ENCODE results near the gene SNCB.
"Not testable (repeated sequence)": the region's sequence is repeated elsewhere in the genome, so short reads cannot be mapped to it uniquely, and the experiment has no call there.

Gene SNCB

DNA sequence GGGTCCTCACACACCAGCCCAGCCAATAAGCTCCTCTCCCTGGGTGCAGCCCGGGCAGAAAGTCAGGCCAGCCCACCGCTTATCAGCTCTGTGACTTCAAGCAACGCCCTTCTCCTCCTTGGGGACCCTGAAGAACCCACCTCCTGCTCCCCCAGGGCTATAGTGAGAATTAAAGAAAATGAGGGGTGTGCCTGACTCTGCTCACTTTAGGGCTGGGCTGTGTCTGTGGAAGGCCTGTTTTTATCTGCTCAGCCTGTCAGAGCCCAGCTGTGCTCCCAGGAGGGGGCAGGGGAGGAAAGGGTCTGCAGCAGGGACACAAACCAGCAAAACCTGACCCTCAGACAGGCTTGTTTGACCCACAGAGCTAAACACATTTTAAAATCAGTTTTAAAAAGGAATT, 24.3 kb downstream of the SNCB start:
- DNase-seq (ENCODE audit: low read depth in 1 of 2, low spot score in 1 of 2): no peak

DNA sequence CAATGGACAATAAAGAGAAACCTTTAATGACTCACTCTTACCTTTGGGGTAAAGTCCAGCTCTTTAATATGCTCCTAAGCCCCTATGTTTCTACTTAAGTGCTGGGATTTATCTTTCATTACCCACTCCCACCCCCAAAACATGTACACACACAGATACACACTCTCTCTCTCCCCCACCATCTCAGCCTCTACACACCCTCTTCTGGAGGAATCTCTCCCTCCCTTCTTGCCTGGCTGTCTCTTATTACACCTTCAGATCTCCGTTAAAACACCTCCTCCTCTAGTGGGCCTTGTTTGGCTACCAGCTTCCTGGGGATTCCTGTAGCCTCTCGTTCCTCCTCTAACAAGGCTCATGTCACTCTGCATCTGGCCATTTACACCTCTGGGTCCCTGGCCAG, 27.2 kb downstream of the SNCB start:
- no peak for DNase-seq (ENCODE audit: low read depth in 1 of 2, low spot score in 1 of 2)

DNA sequence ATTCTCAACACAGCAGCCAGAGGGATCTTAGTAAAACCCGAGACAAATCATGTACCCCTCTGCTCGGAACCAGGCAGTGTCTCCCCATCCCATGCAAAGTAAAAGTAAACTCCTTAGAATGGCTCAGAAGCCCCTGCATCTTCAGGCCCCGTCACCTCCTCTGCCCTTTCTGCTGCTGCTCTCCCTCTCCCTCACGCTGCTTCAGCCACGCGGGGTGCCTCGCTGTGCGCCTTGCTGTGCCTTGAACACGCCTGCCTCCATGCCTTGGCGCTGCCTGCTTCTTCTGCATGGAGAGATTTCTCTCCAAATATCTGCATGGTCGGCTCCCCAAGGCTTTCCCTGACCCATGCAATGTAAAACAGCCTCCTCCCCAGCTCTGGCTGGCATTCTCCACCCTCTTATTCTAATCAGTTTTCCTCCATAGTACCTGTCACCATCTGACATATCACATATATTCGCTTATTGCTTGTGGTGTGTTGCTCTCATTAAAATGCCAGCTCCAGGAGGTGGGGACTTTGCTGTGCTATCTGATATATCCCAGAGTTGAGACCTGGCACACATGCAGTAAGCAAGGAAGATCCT, 28.3 kb downstream of the SNCB start:
- DNase-seq (ENCODE audit: low read depth in 1 of 2, low spot score in 1 of 2): no peak

DNA sequence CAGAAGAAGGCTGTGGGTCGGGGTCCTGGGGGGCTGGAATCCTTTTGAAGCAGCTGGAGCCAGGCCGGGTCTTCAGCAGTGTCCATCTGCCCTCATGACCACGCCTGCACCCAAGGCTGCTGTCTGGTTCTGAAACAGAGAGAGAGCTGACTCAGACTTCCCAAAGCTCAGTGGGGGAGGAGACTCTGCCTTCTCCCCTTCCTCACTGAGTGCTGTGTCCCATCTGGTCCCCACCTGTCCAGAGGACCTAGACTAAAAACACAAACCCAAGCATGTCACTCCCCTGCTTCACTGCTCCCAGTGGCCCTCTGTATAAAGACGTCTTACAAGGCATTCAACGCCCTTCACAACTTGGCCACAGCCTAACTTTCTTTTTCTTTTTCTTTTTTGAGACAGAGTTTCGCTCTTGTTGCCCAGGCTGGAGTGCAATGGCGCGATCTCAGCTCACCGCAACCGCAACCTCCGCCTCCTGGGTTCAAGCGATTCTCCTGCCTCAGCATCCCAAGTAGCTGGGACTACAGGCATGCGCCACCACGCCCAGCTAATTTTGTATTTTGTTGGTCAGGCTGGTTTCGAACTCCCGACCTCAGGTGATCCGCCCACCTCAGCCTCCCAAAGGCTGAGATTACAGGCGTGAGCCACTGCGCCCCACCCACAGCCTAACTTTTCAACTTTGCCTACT, 30.4 kb downstream of the SNCB start:
- DNase-seq (ENCODE audit: low read depth in 1 of 2, low spot score in 1 of 2): not testable (repeated sequence)

DNA sequence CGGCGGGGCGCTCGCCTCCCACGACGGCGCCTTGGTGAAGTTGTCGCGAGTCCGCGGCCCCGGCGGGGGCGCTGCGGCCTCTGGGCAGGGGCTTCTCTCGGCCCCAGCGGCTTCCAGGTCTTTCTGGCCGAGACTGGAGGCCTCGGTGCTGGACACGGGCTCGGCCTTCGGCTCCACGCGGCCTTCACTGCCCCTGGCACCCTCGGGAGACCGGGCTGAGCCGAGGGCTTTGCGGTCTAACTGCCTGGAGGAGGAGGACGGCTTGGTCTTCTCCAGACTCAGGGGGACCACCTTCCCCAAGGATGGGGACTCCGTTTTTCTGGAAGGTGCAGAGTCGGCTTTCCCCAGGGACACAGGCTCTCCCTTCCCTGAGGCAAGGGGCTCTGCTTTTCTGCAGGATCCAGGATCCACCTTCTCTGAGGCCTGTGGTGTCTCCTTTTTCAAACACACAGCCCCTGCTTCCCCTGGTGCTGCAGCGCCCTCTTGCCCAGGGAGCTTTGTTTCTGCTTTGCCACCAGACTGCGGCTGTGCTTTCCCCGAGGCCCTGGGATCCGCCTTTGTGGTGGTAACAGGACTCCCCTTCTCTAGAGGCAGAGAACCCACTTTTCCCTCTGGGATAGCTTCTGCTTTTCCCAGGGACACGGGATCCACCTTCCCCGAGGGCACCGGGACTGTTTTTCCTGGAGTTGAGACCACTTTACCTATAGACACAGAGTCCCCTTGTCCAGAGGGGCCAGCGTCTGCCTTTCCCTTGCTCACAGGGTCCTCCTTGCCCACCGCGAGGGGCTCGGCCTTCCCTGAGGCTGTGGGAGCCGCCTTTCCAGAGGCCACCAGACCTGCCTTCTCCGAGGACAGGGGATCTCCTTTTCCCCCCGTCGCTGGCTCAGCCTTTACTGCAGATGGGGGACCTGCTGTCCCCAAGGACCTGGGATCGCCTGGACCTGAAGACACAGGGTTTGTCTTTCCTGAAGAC, 32.6 kb downstream of the SNCB start:
- DNase-seq (ENCODE audit: low read depth in 1 of 2, low spot score in 1 of 2): no peak

DNA sequence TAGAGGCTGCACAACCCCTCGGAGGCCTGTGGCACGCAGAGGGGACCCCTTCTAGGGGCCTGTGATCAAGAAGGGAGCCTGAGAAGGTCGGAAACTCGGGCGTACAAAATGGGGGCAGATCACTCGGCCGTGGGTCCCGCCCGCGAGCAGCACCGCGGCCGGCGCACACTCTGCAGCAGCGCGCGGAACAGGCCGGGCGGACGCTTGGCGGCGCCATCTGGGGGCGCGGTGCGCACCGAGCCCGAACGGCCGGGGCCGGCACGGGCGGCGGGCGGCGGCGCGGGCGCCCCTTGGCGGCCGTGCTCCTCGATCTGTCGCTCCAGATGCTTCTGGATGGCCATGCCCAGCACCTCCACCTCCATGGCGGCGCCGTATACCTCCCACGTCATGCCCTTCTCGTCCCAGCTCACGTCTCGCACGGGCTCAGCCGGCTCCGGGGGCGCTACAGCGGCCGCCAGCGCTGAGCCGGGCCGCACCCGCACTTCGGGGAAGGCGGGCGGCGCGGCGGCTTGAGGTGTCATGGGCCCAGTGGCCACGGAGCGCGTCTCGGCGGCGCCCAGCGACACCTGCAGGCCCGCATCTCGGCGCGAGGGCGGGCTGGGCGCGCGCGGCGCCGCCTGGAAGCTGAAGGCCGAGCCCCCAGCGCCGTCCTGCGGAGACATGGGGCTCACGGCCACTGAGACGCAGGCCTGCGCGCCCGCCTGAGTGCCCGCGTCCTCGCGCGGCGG, 33.5 kb downstream of the SNCB start:
- peak; percentile 34 to 51 for DNase-seq (ENCODE audit: low read depth in 1 of 2, low spot score in 1 of 2)

DNA sequence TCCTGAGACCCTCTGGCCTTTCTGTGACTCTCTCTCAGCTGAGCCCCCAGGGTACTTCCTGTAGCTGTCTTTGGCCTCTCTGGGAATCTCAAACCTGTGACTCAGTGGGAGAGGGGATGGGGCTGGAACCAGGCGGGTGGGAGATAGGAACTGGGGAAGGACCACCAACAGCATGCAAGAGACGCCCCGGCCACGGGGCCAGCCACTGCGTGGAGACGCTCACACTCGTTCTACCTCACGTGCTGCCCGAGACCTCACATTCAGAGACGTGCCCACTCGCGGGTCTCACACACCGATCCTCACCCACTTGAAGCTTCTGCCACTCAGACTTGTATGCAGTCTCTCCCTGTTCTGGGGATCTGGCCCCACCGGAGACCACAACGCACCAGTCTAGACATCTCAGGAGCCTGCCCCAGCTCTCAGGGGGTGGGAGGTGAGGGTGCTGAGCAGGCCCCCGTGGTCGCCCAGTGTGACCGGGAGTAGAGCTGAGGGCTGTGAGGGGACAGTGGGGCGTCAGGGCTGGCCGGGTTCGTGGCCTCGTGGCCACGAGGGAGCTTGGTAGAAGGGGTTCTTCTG, 34.2 kb downstream of the SNCB start:
- DNase-seq (ENCODE audit: low read depth in 1 of 2, low spot score in 1 of 2): no peak

DNA sequence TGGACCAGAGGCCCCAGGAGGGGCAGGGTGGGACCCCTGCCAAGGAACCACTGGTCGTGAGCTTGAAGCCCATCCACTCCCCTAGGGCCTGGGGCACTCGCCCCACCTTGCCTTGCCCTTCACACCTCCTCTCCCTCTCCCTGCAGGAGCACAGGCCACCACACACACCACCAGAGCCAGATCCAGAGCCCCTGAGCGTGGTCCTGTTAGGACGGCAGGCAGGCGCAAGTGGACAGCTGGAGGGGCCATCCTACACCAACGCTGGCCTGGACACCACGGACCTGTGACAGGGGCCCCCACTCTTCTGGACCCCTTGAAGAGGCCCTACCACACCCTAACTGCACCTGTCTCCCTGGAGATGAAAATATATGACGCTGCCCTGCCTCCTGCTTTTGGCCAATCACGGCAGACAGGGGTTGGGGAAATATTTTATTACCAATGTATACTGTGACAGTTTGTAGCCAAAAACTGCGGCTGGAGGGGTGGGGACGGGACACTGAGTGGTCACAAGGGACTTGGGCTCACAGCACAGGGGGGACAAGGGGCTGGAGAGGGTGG, 34.9 kb downstream of the SNCB start:
- DNase-seq (ENCODE audit: low read depth in 1 of 2, low spot score in 1 of 2): no peak

DNA sequence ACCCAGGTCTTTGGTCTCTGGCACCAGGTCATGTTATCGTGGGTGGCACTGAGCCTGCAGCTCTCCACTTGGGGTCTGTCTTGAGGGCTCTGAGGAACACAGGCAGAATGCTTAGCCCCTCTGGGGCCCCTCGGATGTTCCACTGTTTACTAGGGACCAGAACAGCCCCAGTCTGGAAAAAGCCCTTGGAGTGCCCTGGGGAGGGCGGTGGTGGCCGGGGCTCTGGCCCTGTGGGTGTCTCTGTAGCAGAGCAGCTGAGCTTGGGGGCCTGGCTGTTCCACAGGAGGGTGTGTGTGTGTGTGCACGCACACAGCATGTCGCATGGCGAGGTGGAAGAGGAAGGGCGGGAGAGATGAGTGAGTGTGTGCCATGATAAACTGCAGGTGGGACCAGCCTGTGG, 35.8 kb downstream of the SNCB start:
- DNase-seq (ENCODE audit: low read depth in 1 of 2, low spot score in 1 of 2): no peak

DNA sequence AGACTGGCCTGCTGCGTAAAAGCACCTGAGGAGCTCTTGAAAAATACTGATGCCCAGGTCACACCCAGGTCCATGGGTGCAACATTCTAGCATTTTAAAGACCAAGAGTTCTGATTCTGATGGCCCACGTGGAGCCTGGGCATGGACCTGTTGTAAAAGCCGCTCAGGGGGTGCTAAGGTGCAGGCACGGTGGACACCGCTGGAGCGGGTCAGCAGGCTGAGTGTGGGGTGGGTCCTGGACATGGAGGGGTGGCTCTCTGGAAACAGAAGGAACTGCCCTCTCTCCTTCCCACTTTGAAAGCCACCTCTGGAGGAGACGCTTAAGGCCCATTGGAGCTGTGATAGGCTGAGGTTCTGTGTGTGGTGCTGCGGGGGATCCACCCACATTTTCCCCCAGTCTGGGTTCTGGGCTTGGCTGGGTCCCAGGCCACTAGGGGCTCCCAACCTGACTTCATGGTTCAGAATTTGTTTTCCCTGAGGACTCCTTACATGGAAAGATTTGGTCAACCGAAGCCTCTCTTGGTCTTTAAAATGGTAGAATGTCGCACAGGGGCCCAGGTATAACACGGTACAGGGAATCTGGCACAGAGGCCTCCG, 37.0 kb downstream of the SNCB start:
- DNase-seq (ENCODE audit: low read depth in 1 of 2, low spot score in 1 of 2): no peak

DNA sequence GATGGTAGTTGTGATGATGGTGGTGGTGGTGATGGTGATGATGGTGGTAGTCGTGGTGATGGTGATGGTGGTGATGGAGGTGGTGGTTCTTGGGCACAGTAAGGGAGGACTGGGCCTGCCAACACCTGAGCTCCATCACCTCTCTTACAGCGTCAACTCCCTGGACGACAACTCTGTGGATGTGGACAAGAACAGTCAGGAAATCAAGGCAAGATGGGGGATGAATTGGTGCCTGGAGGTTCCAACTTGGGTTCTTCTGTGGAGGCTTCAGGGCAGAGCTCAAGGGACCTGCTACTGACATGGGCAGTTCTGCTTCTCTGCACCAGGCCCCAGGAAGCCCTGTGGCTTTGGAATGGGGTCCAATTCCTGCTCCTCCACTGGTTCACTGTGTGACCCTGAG, 37.8 kb downstream of the SNCB start:
- no peak for DNase-seq (ENCODE audit: low read depth in 1 of 2, low spot score in 1 of 2)

DNA sequence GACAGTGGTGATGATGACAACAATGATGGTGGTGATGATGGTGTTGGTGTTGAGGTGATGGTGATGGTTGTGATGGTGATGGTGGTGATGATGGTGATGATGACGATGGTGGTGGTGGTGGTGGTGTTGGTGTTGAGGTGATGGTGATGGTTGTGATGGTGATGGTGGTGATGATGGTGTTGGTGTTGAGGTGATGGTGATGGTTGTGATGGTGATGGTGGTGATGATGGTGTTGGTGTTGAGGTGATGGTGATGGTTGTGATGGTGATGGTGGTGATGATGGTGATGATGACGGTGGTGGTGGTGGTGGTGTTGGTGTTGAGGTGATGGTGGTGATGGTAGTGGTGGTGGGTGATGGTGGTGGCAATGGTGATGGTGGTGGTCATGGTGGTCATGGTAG, 38.7 kb downstream of the SNCB start:
- not testable (repeated sequence) for DNase-seq (ENCODE audit: low read depth in 1 of 2, low spot score in 1 of 2)

DNA sequence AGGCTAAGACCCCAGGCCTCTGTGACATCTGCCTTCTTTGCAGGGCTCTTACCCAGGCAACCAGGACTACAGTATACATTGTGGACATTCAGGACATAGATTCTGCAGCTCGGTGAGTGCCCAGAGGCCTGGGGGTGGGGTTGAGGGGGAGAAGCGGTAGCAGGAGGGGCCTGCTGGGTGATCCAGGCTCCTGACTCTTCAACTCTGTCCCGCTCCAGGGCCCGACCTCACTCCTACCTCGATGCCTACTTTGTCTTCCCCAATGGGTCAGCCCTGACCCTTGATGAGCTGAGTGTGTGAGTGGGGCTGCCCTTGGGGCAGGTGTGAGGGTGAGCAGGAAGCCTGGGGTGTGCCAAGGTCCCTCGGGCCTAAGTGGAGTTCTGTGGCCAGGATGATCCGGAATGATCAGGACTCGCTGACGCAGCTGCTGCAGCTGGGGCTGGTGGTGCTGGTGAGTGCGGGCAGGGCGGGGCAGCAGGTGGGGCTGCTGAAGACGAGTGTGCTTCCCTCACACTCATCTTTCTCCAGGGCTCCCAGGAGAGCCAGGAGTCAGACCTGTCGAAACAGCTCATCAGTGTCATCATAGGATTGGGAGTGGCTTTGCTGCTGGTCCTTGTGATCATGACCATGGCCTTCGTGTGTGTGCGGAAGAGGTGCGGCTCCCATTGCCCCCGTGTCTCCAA, 40.2 kb downstream of the SNCB start:
- DNase-seq (ENCODE audit: low read depth in 1 of 2, low spot score in 1 of 2): no peak

DNA sequence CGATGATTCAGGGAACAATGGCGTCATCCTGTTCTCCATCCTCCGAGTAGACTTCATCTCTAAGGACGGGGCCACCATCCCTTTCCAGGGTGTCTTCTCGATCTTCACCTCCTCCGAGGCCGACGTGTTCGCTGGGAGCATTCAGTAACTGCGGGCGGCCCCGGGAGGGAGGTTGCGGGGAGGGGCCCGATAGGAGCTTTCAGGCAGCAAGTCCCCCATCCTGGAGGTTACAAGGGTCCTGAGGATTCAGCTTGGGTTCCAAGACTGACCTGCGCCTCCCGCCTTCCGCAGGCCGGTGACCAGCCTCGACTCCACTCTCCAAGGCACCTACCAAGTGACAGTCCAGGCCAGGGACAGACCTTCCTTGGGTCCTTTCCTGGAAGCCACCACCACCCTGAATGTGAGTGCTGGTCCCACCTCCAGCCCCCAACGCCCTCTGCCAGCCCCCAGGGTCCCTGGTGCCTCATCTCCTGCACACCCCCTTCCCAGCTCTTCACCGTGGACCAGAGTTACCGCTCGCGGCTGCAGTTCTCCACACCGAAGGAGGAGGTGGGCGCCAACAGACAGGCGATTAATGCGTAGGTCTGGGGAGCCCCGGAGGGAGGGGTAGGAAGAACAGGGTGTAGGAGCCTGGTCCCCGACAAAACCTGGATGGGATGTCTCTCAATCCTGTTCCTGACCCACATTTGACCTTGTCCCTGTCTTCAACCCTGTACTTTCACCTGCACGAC, 41.1 kb downstream of the SNCB start:
- DNase-seq (ENCODE audit: low read depth in 1 of 2, low spot score in 1 of 2): no peak

DNA sequence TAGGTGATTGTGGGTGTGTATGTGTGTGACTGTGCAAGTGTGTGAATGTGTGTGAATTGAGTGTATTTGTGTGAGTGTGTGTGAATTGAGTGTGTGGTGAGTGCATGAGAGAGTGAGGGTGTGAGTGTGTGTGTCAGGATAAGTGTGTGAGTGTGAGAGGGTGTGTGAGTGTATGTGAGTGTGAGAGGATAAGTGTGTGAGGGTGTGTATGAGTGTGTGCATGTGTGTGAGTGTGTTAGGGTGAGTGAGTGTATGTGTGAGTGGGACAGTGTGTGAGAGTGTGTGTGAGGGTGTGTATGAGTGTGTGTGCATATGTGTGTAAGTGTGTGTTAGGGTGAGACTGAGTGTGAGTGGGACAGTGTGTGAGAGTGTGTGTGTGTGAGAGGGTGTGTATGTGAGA, 42.0 kb downstream of the SNCB start:
- no peak for DNase-seq (ENCODE audit: low read depth in 1 of 2, low spot score in 1 of 2)

DNA sequence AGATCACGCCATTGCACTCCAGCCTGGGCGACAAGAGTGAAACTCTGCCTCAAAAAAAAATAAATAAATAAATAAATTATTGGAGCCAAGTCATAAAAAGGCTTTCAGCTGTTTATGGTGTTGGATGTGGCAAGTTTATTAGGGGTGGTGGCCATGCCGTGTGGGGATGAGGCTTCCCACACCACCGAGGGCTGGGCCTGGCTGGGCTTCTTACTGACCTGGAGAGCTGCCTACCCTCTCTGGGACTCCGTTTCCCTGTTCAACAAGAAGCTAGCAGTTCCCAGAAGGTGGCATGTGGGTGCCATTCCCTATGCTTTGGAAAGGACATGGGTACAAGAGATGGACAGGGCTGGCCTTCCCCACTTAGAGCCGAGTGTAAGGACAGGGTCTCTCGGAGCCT, 42.9 kb downstream of the SNCB start:
- DNase-seq (ENCODE audit: low read depth in 1 of 2, low spot score in 1 of 2): no peak

DNA sequence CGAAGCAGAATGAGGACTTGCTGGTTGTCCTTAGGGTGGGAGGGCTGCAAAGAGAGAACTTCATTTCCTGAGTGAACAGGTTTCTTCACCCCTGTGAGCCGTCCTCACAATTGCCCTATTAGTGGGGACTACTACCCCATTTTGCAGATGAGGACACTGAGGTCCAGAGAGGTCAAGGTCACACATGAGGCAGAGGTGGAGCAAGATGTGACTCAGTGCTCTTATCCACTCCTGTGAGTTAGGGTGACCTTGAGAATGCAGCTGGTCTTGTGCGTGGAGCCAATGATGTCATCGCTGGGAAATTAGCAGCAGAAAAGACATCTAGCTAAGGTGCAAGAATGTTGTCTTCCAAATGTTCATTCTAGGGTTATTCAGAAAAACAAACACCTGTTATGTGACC, 47.3 kb downstream of the SNCB start:
- DNase-seq (ENCODE audit: low read depth in 1 of 2, low spot score in 1 of 2): no peak

DNA sequence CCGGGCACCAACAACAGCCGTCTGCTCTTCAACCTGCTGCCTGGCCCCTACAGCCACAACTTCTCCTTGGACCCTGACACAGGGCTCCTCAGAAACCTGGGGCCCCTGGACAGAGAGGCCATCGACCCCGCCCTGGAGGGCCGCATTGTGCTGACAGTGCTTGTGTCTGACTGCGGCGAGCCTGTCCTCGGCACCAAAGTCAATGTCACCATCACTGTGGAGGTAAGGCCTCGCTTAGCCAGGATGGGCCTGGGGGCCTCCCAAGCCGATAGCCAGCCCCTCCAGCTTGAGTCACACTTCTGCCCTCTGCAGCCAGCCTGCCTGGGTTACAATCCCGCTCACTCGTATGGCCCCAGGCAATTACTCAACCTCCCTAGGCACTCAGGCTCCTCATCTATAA, 49.0 kb downstream of the SNCB start:
- DNase-seq (ENCODE audit: low read depth in 1 of 2, low spot score in 1 of 2): no peak

DNA sequence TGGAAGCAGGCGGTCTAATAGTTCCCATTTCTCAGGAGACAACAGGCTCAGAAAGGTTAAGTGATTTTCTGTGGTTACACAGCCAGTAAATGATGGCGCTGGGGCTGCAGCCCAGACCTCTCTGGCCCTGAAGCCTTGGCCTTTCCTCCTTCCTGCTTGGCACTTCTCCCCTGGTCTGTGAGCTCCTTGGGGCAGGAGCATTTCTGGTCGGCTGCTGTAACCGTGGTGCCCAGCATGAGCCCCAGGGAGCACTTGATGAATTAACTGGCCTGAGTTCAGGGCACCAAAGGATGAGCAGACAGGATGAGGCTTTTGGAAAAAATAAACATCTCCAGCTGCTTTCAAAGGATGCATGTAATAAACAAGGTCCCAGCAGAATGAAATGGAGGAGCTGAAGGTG, 51.0 kb downstream of the SNCB start:
- DNase-seq (ENCODE audit: low read depth in 1 of 2, low spot score in 1 of 2): no peak

Data from activated T-helper 1 cell treated with anti-CD3 and anti-CD28 coated beads, Interleukin-2, amount 50 U/mL, for 16 hours (primary cell).